Measurements from ENCODE around the gene DYNLRB2. TPM values are rescaled to one million over a fixed set of nuclear protein-coding genes. Genes with fewer than 3 reads are reported as not detected.

The DYNLRB2 gene
- 1 to 10 TPM; 5.2 to 8.3 (median 6.3) TPM for polyA plus RNA-seq (ENCODE audit: insufficient read depth in 1 of 5, insufficient read length in 5 of 5, low replicate concordance in 1 of 5)
- long read RNA-seq, donor 1, transcript DYNLRB2-201 (4 exons, 497 nt) = major isoform, 10 of 10 reads
- long read RNA-seq, donor 1, partial matches to known transcripts = 0 of 10 reads
- long read RNA-seq, donor 1, other reads (novel, unspliced or antisense) = 0 of 10 reads
- long read RNA-seq, donor 2, partial matches to known transcripts = 0 of 1 reads
- long read RNA-seq, donor 2, other reads (novel, unspliced or antisense) = 0 of 1 reads
- long read RNA-seq, donor 3, transcript DYNLRB2-201 (4 exons, 497 nt) = major isoform, 5 of 5 reads
- long read RNA-seq, donor 3, partial matches to known transcripts = 0 of 5 reads
- long read RNA-seq, donor 3, other reads (novel, unspliced or antisense) = 0 of 5 reads
- long read RNA-seq, donor 4, partial matches to known transcripts = 0 of 4 reads
- long read RNA-seq, donor 4, other reads (novel, unspliced or antisense) = 0 of 4 reads
- long read RNA-seq, donor 5, partial matches to known transcripts = 0 of 1 reads
- long read RNA-seq, donor 5, other reads (novel, unspliced or antisense) = 0 of 1 reads
- long read RNA-seq, donor 6, transcript DYNLRB2-201 (4 exons, 497 nt) = major isoform, 7 of 7 reads
- long read RNA-seq, donor 6, partial matches to known transcripts = 0 of 7 reads
- long read RNA-seq, donor 6, other reads (novel, unspliced or antisense) = 0 of 7 reads
- long read RNA-seq, donor 7, transcript DYNLRB2-201 (4 exons, 497 nt) = major isoform, 5 of 5 reads
- long read RNA-seq, donor 7, partial matches to known transcripts = 0 of 5 reads
- long read RNA-seq, donor 7, other reads (novel, unspliced or antisense) = 0 of 5 reads
- long read RNA-seq, donor 8 = 0 reads

DNA sequence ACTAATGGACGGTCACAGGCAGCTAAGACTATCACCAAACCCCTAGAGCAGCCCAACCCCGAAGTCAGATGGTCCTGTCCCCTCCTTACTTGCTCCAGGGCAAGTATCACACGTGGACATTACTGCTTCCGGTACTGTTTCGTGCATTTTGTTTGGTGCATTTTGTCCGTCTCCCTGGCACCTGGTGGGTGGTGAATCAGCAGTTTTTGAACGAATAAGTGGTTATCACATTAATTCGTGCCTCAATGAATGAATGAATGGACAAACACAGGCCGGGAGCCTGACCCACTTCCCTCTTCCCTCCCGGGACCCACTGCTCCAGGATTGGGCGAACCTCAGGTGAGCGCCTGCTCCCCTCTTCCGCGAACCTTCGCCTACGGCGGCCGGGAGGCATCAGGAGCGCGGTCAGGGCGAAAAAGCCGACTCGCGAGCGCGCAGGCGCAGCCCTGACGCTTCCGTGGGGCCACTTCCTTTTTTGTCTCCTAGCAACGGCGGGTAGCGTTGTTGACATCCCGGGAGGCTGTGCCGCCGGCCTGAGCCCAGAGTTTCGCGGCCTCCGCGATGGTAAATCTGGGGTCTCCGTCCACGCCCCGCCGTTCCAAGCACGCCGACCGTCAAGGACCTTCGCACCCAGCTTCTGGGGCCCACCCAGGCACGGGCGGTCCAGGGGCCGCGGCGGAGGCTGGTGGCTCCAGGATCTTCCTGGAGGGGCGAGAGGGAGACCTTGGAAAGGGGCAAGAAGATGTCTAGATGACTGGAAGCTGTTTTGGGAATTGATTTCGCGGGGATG, at the start of gene DYNLRB2:
Gene DYNLRB2 (plus strand): TSS at position 478 of the 790 bp plus-strand sequence. CDS start 84 bp downstream, at position 562.
- peak; percentile 93 for DNase-seq

DNA sequence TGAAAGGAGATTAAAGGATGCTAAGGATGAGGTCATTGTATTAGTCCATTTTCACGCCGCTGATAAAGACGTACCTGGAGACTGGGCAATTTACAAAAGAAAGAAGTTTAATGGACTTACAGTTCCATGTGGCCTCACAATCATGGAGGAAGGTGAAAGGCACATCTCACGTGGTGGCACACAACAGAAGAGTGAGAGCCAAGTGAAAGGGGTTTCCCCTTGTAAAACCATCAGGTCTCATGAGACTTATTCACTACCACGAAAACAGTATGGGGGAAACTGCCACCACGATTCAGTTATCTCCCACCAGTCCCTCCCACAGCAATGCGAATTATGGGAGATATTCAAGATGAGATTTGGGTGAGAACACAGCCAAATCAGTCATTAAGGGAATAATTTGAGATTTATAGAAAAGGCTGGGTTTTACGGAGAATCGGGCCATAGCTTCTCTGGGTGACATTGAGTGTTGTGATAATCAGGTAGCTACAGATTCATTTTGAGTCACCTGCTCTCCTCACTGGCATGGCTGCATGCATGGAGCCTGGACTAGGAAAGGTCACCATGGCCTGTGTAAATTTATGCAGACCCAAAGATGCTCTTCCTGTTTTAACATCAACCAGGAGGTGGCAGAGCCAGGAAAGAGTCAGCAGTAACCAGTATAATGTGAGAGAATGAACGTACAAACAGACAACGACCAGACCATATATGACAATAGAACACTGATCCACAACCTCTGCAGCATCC, 40.5 kb upstream of the DYNLRB2 start:
- no peak for DNase-seq

DNA sequence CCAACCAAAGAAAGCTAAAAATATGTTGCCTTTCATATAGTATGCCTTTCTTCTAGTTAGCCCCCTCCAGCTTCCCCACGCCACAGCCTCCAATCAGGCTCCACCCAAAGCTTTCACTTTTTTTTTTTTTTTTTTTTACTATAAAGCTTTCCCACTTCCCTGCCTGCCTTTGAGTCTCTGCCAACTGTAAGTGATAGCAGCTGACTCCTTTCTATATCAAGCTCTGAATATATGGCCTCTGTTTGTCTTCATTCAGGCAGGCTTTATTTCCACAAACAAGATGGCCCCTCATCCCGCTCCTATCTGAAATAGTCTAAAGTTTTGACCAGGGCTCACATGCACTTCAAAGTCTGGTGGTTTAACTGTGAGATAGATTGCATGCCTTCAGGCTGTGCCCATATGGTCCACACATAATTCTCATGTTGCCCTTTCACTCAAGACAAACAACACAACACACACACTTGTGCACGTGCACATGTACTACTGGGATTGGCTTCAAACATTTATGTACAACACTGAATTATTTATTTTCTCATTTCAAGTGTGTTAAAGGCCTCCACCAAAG, 39.8 kb upstream of the DYNLRB2 start:
- DNase-seq = peak; percentile 24 to 31

DNA sequence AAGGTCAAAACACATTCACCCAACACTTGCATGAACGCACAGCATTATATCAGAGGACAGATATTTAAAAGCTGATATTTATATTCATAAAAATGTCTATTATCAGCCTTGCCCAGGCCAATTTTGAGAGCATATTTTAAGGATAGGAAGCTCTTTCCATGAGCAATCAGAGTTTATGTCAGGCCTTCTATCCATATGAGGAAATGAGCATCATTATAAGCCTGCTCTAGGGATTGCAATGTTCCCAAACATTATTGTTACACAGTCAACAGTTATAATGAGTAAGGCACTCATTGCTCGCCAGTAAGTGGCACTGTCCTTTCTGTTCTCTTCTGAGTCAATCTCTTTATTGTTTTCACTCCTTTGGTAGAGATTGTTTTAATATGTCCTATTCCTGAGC, 37.7 kb upstream of the DYNLRB2 start:
- peak in 1 of 2 donors; percentile 12 for DNase-seq

DNA sequence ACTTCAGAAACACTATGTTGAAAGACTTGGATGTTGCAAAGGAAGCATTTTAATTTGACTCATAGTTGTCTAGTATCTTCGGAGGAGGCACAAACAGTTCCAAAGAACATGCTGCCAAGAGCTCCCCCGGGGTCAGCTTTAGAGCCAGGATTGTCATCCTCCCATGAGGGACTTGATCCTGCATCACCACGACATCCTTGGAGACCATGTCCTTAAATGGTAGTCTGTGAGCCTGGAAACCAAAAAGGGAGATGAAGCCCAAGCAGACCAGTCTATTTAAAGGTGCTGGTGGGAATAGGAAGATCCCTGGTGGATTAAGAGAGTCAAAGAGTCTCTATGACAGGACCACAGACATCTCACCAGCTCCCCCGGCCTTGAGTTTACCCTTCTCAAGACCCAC, 33.3 kb upstream of the DYNLRB2 start:
- no peak for DNase-seq

DNA sequence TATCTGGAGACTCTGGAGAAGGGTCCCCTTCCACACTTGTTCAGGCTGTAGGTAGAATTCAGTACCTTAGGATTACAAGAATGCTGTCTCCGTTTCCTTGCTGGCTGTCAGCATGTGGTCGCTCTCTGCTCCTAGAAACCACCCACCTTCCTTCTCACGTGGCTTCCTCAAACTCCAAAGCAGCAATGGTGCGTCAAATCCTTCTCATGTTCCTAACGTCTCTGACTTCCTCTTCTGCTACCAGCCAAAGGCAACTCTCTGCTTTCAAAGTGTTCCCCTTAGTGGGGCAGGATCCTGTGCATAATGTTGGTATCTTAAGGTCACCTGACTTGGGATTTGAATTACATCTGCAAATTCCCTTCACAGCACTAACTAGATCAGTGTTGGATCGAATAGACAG, 30.9 kb upstream of the DYNLRB2 start:
- DNase-seq = no peak

DNA sequence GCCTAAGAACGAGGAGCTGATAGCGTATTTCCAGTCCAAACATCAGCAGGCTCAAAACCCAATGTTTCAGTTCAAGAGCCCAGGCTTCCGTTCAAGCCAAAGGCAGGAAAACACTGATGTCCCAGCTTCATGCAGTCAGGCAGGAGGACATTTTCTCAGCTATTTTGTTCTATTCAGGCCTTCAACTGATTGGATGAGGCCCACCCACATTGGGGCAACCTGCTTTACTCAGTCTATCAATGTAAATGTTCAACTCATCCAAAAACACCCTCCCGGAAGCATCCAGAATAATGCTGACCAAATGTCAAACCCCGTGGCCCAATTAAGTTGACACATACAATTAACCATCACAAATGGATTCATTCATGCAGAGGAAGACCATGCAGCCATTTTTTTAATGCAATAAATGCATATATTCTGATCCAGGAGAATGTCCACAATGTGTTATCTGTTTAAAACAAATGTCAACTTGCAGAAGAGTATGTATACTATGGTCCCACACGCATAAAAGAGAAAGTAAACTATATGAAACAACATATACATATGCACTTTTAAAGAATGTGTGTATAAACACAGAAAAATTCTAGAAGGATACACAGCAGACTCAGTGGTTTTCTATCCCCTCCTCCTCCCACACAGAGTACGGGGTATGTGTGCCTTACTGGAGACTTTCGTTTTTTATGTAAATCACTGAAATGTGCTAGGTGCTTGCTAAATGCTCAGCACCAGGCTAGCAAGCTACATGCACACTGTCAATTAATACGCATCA, 28.8 kb upstream of the DYNLRB2 start:
- no peak for DNase-seq

DNA sequence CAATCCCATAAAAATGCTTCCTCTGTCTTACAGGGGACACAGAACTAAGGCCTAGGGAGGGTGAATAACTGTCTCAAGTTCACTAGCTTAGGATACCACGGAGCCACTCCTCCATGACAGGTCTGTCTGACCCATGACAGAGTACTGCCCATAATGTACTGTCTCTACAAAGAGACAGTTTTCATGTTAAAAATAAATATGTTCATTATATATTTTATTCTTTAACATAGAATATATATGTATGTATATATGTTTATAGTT, 28.3 kb upstream of the DYNLRB2 start:
- no peak for DNase-seq

DNA sequence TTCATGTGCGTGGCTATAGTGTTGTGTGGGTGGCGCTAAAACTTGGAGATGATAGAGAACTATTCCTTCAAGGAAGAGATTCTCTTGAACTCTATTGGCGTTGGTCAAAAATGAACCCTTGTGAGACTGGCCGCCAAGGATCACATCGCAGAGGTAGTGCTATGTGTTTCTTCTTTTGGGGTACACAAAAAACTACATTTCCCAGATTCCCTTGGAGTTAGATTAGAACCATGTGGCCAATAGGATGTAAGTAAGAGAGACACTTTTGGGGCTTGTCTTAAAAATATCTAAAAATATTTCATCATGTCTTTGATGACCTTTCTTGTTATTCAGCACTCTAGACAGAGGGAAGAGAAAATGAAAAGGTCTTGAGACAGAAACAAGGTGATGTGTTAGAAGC, 25.4 kb upstream of the DYNLRB2 start:
- no peak for DNase-seq

DNA sequence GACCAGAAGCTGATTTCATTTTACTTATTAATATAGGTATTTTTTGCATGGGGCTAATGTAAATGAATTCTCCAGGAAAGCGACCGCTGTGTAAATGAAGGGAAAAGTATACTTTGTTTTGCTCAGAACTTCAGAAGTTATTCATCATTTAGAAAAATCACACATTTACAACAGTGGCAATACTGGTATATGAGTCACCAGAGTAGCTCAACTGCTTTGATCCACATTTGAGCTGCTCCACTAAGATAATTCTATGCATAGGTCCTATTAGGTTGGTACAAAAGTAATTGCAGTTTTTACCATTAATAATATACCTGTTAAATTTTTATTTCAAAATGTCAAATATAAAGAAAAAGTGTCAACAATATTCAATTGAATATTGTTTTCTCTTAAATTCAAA, 22.9 kb upstream of the DYNLRB2 start:
- DNase-seq = no peak

DNA sequence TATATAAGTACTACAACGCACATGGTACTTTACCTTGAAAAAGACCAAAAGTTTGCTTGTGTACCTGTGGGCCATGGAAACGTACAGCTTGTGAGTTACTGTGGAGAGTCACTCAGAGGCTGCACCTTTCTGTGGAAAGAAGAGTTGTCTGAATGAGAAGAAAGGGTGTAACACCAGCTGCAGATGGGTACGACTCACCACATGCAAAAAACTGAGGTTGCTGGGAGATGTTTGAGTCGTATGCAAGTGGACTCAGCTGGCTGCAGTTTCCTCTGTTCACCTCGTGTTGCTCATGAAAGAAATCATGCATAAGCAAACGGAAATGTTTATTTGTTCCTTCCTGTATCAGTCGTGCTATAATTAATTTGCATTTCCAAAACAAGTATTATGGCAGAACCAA, 22.4 kb upstream of the DYNLRB2 start:
- DNase-seq = no peak

DNA sequence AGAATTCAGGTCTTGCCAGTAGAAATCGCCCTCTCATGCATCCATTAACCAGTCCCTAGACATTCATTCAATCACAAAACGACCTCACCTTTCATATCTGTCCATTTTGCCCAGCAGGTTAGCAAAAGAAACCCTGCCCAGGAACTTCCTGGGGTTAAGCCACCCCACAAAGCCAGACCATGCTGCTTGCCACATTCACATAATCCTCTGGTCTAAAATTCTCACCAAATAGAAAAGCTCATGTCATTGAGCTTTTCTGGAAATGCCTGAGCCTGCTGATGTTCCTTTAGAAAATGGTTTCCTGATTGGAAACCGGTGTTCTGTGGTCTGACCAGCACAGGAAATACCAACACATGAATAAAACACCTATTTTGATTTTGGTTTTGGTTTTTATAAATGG, 21.6 kb upstream of the DYNLRB2 start:
- no peak for DNase-seq

DNA sequence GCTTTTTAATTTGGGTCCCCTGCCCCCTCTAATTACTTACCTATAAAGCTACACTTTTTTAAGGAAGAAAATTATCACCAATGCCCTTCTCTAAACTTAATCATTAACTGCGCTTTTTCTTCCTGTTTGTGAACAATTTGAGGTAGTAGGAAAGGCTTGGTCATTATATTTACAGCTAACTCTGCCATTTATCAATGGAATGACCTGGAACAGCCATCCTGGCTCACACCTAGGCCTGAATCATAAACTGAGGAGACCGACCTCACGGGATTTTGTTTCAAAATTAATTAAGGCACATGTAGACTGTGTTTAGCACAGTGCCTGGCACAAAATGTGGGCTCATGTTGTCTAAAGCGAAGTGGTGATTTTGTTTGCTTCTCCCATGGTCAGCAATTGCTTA, 15.4 kb upstream of the DYNLRB2 start:
- DNase-seq = no peak

DNA sequence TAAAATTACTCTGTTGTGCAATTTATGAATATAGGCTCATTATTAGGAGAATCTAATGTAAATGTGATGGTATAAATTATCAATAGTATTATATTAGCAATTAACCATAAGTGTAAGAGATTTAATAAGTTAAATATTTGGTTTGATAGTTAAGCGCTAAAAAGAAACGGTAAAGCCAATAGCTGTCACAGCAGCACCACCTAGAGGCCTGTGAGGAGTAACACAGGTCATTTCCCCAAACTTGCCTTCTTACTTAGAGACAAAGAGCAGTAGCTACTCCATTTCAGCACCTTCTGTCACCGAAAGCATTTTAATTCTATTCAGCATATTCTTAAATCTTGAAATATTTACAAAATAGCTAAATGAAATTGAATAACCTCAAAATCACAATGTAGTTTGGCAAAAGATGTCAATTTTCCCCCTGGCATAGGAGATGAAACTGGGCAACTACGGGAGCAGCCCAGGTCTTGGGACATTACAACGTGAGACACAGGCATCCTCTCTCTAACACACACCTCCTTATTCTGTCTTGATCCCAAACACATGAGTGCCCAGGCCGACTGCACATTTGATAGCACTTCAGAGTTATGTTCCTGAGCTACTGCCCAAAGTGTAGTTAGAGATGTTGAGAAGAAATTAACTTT, 14.3 kb upstream of the DYNLRB2 start:
- DNase-seq = peak in 1 of 2 donors; percentile 55

DNA sequence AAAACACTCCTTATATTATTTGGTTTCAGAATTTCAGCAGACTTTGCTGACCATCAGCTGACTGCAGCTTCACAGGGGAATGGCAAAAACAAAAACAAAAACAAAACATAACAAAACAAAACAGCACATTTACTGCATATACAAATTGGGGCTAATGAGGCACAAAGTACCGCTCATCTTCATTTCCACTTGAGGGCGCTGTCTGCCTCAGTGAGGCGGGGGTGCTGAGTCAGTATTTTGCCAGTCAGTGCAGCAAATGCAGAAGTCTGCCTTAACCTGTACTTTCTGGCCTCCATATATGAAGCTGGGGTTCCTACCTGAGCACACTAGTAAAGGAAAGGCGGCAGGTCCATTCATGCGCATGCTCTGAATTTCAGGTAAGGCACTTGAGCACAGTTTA, 13.5 kb upstream of the DYNLRB2 start:
- no peak for DNase-seq

DNA sequence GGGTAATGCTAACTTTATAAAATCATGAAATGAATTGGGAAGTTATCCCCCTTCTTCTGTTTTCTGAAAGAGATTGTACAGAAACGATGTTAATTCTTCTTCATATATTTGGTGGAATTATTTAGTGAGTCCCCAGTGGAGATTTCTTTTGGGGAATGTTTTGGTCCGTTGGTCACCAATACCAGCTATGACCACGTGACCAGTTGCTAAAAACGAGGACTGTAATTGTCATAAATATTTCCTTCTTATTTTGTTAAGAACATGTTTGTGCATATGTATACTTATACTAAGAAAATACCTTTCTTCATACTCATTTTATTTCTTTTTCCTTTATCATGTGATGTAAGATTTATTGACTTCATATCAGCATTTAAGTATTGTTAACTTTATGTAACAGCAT, 10.3 kb upstream of the DYNLRB2 start:
- no peak for DNase-seq

DNA sequence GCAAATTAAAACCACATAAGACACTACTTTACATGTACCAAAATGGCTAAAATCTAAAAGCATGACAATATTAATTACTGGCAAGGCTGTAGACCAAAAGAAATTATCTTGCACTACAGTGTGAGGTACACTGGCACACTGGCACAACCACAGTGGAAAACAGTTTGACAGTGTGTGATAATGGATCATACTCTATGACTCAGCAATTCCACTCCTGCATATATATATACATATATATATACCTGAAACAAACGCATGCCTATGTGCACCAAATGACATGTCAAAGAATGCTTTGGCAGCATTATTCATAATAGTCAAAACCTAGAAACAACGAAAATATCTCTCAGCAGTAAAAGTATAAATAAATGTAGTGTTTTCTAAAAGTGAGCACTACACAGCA, 4.6 kb upstream of the DYNLRB2 start:
- DNase-seq = no peak

DNA sequence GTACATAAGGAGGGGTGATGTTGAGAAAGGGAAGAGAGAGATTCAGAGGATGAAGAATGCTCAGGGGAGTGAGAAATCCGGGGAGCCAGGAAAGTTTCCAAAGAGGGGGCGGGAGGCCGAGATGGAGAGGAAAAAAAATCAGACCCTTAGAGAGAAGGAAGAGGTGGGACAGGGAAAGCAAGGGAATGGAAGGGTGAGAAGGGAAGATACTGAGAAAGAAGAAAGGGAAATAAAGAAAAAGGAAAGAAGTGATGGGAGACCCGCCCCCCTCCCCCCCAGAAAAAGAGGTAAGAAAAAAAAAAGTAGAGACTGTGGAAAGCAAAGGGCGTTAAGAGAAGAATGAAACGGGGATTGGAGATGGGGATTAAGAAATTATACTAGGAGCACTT, 507 bp downstream of the DYNLRB2 start:
- DNase-seq = no peak

DNA sequence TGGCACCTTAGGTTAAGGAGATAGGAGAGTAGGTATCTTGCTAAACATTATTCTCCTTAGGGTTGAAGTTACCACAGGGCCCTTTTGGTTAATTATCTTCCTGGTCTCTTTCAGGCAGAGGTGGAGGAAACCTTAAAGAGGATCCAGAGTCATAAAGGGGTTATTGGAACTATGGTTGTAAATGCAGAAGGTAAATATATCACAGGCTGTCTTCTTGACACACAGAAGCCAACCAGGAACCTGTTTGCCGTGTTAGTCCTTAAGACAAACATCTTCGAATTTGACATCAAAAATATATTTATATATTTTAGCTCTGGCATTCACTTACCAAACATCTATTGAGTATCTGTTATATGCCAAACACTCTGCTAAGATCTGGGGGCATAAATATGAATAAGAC, 2.4 kb downstream of the DYNLRB2 start:
- DNase-seq = no peak

DNA sequence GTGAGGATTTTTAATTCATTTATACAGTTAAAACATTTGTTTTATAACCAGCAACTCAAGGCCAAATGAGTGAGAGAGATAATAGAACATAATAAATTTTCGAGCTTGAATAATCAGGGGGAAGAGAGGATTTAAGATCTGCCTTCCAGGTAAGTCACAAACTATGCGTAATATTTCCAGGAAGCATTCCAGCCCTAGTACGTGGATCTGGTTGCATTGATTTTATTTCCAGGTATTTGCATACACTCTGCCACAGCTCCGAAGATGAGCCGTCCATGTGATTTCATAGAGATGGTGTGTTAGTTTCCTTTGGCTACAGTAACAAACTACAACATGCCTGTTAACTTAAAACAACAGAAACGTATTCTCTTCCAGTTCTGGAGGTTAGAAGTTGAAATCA, 3.5 kb downstream of the DYNLRB2 start:
- DNase-seq = no peak

All from right lung (tissue), 10 donors.